ENCODE measurements around the gene KCNQ1.

- no peak for TF ChIP-seq EP300 (IDR thresholded peaks at IDR 0.05; ENCODE audit: low read depth in 2 of 2, low read length in 2 of 2)
- no peak for TF ChIP-seq EP300 (CRISPR knock-in tag; IDR thresholded peaks at IDR 0.05; ENCODE audit: borderline replicate concordance)
- no peak for TF ChIP-seq REST (IDR thresholded peaks at IDR 0.05; ENCODE audit: borderline replicate concordance in 1 of 2, low read depth in 1 of 2, low read length in 2 of 2)
- TF ChIP-seq POLR2AphosphoS5 (IDR thresholded peaks at IDR 0.05; ENCODE audit: low read depth, low read length), result no peak
- no peak for TF ChIP-seq ZNF331 (CRISPR knock-in tag; IDR thresholded peaks at IDR 0.05)
- no peak for TF ChIP-seq ZSCAN30 (CRISPR knock-in tag; IDR thresholded peaks at IDR 0.05)
These were observed 5.0 kb upstream of the KCNQ1 start for GRCh38 chr11:2439820-2440219.

All from HepG2 (cell line).